Endothelial cell of hepatic sinusoid (primary cell): ENCODE measurements around the gene FAM107B.
"Not testable (repeated sequence)": the region's sequence is repeated elsewhere in the genome, so short reads cannot be mapped to it uniquely, and the experiment has no call there.

Experiments
- in situ Hi-C: cut with HindIII; loops from 2 replicates; pipeline ENCODE4 v1.10.0; 2017; ENCODE audit warnings: low sequenced_read_pairs

The FAM107B gene

DNA sequence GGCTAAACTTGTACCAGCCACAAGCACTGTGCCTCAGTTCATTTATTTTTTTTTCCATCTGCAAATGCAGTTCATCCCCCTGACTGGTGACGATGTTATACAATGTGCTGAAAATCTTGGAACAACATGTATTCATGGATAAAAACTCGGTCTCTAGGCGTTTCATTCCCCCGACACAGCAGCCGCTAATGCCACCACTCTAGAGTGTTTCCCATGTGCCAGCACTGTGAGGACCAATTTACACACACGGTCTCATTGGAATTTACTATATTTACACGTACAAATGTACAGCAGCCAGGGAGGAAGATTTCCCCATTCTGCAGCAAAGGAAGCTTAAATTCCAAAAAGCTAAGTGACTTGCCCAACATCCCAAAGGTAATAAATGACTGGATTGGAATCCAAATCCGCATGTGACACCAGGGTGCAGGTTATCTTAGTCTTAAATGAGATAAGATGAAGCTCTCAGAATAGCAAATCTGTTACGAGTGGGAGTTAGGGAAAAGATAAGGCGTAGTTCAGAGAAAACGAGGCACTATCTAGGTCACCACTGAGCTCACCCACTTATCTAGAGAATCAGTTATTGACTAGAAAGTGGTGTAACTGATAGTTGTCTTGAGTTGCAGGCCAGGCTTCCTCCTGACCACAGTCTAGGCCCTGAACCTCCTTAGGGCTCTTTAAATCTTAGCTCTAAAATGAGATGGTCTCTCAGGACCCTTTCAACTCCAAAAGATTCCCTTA is 36.7 kb downstream of the FAM107B start:
- in situ Hi-C loops = loop anchor here (5.0 kb wide), 1 partner anchor 49 kb away; no protein-coding TSS in a partner anchor

DNA sequence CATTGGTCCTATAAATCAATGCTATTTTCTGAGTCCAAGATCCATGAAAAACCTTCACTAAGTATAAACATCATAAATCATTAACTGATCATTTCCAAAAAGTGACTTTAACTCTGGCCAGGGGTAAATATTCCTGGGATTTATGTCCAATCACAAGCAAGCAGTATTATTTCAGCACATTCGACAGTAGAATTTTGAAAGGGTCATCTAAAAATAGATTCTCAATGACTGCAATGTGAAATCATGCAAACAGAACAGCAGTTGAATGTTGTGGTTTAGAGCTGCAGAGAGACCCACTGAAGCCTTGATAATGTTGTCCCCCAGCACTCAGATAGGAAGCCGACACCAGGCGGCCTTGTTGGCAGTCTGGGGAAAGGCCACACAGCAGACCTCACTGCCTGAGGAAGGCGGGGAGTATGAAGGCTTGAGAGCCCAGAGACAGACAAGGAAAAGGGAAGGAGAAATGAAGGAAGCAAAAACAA is 38.1 kb downstream of the FAM107B start:
- in situ Hi-C loops = loop anchor here (5.0 kb wide), 1 partner anchor 51 kb away; no protein-coding TSS in a partner anchor

DNA sequence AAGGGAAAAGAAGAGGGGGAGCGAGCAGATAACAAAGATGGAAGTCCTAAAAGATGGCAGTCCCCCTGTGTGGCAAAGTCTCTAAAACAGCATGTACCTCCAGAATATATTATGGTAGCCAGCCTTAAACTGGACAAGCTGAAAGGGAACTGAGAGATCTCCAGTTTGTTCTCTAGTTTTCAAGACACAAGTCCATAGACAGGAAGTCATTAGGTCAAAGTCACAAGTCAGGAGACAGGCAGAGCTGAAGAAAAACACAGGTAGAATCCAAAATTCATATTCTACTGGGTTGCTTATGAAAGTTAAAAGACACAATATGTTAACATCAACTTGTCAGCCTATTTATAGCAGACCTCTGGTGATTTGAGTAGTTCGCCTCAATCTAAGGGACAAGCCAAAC is 38.7 kb downstream of the FAM107B start:
- in situ Hi-C loops = loop anchor here (5.0 kb wide), 1 partner anchor 51 kb away; no protein-coding TSS in a partner anchor

DNA sequence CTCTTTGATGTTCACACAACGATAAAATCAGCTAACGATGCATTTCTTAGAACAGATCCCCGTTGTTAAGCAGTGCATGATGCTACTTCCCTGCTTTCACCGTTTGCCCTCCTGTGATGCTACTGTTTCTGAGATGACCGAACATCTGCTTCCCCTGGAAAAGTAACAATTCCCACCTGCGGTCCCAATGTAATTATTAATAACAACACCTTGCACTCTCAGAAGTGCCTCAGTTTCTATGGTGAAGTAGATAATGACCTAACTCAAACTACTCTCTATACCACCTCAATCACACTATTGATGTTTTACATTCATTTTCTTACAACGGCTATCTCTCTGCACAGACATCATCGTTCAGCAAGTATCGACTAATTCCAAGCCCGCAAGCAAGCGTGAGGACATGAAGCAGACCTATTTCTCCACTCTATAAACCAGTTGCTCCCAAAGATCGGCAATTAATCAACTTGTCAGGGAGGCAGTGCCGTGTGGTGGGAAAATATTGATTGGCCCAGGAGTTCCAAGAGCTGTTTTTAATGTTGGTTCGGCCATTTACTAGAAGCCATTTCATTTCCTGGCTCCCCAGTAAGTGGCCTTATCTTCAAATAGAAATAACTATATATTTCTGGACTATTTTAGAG is 42.7 kb downstream of the FAM107B start:
- in situ Hi-C loops = no loop called here

DNA sequence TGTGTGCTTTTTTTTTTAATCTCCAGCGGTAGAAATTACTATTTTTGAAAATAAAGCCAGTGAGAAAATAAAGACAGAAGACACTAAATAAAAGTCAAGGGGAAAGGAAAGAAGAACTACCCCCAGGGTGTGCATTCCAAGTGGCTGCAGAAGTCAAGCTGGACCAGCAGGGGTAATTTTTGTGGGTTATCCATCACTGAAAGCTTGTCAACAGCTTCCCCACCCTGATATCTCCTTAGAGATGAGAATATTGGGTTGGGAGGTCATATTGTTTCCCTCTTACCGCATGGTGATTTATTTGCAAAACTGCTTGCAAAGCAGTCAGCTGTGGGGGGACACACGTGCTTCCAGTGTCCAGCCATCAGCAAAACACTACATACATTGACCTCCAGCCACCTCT is 46.4 kb downstream of the FAM107B start:
- in situ Hi-C loops = no loop called here

DNA sequence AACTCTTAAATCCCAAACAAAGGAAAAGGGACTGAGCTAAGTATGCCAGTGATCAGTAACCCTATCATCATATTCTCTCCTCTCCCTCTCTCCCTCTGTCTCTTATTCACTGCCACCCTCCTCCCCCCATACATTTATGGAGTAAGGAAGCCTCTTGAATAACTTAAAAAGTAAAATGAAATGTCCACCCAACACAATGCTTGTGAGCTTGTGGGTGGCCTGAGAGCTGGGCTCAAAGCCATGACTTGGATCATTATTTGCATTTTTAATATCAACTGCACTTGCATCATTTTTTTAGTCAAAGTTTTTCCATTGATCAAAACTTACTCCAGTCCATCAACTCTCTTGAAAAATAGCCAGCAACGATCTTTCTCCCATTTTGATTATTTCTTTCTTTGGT is 46.8 kb downstream of the FAM107B start:
- in situ Hi-C loops = no loop called here

DNA sequence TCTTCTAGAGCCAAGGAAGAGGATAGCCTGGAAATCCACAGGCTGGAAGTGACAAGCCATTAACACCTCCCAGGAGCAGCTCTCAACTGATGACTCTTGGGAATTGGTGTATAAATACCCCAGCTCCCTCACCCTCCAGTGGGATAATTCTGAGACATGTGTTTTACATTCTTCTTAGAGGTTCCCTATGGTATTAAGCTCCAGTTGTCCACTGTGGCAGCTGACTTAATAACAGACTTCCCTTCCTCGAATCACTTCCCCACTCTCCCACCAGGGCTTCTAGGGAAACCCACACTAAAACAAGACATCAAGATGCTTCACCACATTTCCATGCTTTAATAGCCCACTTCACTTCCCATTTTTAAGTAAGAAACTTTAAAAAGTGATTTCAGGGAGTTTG is 47.2 kb downstream of the FAM107B start:
- in situ Hi-C loops = no loop called here

DNA sequence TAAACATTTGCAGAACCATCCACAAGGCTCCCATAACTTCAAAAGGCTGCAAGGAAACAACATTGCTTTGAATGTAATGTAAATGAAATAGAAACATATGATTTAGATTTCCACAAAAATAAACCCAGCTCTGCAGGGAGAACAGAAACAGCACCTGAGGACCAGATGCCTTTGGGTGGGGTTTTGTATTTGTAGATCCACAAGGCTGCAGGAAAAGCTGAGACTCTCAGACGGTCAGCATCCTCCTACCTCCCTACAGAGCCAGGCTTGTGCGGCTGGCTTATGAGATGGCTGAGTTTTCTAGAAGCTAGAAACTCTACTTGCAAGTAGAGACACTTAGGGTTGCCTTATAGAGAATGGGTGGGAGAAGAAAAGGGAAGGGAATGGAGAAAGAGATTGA is 49.8 kb downstream of the FAM107B start:
- in situ Hi-C loops = no loop called here

DNA sequence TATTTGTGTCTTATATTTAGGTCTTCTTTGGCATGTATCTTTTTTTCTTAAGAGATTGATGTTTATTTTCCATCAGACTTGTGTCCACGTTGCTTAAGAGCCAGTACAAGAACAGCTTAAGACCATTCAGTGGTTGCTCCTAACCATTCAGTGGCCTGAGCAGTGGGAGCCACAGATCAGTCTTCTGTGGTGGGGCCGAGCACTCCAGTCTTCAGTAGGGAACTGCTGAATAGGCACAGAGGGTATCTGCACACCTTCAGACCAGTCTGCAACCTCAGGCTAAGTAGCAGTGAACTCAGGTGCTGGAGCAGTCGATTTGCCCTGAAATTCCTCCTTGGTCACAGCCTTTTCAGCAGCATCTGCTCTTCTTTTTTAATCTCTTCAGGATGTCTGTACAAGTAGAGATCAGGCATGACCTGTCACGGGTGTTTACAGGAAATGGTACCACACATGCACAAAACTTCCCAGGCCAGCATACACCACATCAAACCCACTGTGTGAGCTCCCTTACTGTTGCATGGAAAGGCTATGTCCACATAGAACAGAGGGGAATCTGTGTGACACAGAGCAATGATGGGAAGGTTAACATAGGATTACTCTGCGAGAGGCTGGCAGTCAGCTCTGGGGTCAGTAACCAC is 51.5 kb downstream of the FAM107B start:
- in situ Hi-C loops = no loop called here

DNA sequence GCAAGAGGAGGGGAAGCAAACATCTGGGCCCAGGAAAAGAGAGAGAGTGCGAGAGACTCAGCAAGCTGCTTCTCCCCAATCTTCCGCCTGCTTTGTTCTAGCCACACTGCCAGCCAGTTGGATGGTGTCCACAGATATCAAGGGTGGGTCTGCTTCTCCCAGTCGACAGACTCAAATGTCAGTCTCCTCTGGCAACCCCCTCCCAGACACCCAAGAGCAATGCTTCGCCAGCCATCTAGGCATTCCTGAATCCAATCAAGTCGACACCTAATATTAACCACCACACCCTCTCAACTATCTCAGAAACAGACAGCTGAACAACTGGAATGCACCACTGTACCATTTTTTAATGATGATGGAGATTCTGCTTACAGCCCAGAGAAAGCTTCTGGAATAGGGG is 57.1 kb downstream of the FAM107B start:
- in situ Hi-C loops = no loop called here

DNA sequence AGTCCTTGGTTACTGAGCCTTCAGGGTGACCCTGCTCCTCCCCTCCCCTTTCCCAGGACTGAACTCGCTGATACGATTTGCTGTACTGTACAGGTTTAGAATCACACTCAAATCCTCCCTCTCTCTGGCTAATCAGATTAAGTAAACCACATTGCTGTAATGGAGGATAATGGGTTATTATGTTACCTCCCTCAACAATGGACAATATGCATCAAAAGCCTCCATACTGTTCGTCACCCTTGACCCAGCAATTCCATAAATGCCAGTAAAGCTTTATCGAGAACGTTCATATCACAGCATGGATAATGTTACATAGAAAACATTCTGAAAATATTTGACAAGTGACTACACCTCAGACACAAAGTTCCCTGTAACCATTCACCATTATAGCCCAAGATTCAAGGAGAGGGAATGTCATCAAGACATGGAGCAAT is 61.7 kb downstream of the FAM107B start:
- in situ Hi-C loops = no loop called here

DNA sequence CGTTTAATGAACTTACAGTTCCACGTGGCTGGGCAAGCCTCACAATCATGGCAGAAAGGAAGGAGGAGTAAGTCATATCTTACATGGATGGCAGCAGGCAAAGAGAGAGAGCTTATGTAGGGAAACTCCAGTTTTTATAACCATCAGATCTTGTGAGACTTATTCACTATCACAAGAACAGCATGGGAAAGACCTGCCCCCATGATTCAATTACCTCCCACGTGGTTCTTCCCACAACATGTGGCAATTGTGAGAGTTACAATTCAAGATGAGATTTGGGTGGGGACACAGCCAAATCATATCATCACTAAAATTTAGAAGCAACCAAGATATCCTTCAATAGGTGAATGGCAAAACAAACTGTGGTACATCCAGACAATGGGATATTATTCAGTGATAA is 65.4 kb downstream of the FAM107B start:
- in situ Hi-C loops = not testable (repeated sequence)

DNA sequence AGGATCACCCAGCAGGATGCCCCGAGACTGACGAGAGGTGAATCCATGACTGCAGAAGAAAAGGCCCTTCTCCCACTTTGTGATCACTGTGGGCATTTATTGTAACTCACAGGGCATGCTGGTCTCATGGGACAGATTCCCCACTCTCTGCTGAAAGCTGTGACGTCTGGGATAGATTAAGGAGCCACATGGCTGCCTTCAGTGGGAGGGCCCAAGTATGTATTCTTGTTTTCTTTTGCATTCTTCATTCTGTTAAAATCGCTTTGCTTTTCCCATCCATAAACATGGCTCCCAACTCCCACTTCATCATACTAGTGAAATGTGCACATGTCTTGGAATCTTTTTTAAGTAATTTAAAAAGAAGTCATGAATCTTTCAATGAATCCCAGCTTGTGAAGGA is 67.2 kb downstream of the FAM107B start:
- in situ Hi-C loops = no loop called here

DNA sequence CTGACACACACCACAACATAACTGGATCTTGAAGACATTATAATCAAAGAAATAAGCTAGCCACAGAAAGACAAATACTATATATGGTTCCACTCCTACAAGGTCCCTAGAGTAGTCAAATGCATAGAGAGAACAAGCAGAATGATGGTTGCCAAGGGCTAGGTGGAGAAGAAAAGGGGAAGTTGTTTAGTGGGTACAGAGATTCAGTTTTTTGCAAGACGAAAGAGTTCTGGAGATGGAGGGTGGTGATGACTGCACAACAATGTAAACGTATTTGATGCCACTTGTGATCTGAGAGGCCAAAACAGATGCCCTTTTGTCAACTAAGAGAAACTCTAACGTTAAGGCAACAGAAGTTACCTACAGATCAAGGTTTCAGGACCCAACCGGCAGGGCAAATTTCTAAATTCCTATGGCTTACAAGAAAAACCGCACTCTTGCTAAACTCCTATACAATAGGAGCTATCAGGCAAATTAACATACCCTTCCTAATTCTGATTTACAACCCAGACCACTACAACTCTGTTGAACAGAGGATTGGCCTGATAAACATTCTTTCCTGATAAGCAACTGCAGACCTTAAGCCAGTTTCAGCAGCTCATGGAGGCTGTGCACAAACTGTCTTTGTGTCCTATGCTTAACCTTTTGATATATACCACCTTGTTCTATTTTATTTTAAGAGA is 69.0 kb downstream of the FAM107B start:
- in situ Hi-C loops = no loop called here

DNA sequence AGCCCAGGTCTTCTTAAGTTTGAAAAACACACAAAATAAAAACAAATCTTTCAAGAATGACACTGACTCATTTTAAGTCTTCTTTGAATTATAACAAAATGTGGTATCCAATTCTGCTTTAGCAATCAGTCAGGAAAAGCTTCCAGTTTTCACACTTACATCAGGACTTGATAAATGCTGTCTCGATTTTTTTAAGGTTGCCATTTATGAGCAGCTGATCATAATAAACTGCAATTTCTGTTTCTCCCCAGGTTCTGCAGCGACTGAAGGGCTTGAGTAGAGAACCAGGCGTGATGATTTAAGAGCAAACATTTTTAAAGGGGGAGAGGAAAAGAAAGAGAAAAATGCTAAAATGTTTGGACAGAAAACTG is 71.1 kb downstream of the FAM107B start:
- in situ Hi-C loops = no loop called here

DNA sequence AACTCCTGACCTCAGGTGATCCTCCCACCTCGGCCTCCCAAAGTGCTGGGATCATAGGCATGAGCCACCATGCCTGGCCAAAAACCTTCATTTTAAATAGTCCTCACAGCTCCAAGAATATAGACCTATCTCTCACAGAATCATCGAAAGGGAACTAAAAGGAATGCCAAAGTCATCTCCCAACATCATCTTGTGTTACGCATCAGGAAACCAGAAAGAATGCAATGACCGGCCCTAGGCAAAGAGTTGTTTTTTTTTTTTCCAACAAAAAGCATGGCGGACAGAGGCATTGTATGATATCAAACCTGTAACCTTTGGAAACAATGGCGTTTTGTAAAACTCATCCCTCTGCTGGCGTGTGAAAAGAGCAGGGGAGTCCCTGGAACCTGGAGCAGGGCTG is 73.2 kb downstream of the FAM107B start:
- in situ Hi-C loops = no loop called here

DNA sequence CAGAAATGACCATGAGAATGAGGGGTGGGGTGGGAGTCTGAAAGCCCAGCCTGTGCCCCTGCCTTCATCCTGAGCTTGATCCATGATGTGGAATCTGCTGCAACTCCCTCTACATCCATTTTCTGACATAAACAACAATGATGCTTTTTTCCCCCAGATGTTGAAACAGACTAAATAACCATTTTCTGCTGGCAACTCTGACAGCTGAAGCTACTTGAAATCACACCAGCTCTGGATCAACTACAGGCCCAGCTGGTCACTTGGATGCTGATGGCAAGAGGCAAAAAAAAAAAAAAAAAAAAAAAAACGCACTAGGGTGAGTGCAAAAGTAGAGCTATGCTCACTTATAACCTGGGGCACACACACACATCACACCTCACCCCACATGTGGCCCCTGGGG is 74.2 kb downstream of the FAM107B start:
- in situ Hi-C loops = no loop called here

DNA sequence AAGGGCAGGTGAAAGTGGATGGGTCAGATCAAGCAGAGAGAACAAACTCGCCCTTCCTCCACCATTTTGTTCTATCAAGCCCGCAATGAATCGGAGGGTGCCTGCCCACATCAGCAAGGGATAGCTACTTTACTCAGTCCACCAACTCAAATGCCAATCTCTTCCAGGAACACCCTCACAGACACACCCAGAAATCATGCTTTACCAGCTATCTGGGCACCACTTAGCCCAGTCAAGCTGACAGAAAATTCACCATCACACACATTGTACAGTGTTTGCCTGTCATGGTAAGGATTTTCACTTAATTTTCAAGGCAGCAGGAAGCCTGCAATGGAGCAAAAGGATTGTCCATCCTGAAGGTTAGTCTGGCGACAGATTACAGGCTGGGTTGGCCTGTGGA is 75.2 kb downstream of the FAM107B start:
- in situ Hi-C loops = loop anchor here (5.0 kb wide), 1 partner anchor 52 kb away; no protein-coding TSS in a partner anchor

DNA sequence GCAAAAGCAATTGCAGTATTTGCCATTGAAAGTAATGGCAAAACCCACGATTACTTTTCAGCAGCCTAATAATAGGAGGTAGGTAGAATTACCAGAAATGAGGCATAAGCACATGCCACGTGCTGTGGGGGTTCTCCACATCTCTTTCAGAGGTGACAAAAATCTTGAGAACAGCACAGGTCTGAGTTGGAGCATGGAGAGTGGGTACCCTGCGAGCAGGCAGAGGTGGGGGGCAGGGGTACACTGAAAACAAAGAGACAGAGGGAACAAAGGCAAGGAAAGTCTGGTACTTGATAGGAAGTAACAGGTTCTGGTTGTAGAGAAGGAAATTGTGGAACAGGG is 75.9 kb downstream of the FAM107B start:
- in situ Hi-C loops = loop anchor here (5.0 kb wide), 1 partner anchor 51 kb away; no protein-coding TSS in a partner anchor

DNA sequence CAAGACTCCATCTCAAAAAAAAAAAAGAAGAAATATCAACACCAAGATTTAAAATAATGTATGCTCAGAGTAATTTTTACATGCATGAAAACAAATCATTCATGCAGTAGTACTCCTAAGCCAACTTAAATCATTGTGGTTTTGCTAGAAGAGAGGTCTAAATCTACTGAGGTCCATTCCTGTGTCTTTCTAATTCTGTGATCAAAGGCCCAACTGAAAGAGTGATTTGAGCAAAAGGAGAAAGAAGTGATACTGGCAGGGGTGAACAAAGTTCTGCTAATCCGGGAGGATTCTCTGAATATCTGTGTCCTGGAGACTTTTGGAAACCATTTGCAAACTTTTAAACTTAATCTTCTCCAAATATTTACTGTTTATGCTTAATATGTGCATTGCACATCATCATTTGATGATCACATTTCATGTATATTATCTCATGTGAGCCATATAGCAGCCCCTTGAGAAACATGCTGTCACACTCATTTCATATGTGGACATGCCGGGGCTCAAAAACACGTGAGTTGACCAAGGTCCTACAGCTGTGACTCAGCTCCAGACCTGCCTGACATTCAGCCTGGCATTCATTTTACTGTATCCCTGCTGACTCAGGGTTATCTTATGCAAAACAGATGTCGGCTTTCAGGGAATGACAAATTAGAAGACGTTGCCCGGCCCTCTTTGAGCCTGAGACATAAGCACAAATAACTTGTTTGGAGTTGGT is 76.4 kb downstream of the FAM107B start:
- in situ Hi-C loops = loop anchor here (5.0 kb wide), 1 partner anchor 51 kb away; no protein-coding TSS in a partner anchor

DNA sequence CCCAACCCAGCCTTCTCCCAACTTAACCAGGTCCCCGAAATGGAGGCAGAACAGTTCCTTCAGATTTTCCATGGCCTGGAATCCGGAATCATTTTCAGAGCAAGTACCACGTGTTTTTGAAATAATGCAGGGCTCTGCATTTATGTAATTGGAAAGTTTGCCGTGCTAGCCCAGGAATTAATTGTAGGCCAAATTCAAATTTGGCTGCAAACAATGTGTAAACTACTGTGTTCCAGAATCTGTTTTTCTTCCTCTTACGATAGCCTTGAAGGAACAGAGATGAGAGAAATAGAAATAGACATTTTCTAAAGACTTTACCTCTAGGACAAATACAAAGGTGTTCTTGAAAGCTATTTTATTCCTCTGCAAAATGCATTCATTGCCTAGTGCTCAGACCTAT is 77.4 kb downstream of the FAM107B start:
- in situ Hi-C loops = loop anchor here (5.0 kb wide), 1 partner anchor 50 kb away; no protein-coding TSS in a partner anchor
